Epithelial cell of esophagus (primary cell): Measurements from ENCODE around the gene MACF1.
"Not testable (repeated sequence)": the region's sequence is repeated elsewhere in the genome, so short reads cannot be mapped to it uniquely, and the experiment has no call there.

Experiments used
- DNase-seq: peaks from one replicate; pipeline ENCODE4 v3.0.0; 2010; ENCODE audit warnings: low read depth
- H3K4me3 ChIP-seq: 2 replicates; pipeline ENCODE4 v1.5.1; 2011; ENCODE audit warnings: mild to moderate bottlenecking, low read length, control low read depth
- CTCF ChIP-seq: IDR thresholded peaks from 2 replicates; pipeline ENCODE4 v1.5.1; 2011; ENCODE audit warnings: low read depth, mild to moderate bottlenecking, low read length, control low read depth, inconsistent platforms; ENCODE audit not compliant: insufficient read depth; ENCODE audit errors: missing control alignments

MACF1 gene

GRCh38 chr1:39519376-39519775 lies 314.9 kb downstream of the MACF1 start:
- DNase-seq, H3K4me3 ChIP-seq: not testable (repeated sequence)

GRCh38 chr1:39522221-39522620 lies 317.7 kb downstream of the MACF1 start:
- DNase-seq, H3K4me3 ChIP-seq: not testable (repeated sequence)

DNA sequence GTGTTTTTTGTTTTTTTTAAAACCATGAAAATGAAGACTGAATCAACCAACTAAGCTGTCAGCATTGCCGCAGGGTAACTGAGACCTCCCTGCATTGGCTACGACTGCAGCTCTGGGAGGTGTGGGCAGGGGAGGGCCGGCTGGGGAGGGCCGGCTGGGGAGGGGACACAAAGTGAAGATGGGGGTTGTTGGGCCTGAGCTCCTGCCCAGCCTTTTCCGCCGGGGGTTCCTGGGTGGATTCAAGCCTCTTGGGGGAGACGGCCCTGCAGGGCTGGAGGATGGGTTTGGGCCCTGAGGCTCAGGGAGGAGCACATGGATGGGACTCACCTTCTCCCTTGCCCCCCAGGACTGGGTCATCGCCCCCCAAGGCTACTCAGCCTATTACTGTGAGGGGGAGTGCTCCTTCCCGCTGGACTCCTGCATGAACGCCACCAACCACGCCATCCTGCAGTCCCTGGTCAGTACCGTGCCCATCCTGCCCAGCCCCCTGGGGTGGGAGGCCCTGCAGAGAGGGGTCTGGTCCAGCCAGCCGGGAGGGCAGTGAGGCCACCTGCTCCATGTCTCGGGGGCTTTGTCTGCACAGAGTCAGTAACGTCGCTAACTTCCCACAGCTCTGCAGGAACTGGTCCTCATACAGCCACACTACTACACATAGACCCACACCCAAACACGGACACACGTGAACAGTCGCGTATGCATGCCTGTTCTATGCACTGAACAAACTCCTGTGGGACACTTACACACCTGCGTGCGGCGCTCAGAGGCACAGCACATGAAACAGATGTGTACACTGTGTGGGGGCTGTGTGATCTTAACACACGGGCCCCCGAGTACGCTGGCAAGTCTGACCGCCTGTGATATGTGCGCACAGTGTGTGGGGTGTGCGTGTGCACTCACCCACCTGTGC lies 318.4 kb downstream of the MACF1 start:
- no peak for DNase-seq
- H3K4me3 ChIP-seq, result no peak overlapping the region
- no peak for TF ChIP-seq CTCF

GRCh38 chr1:39524171-39524570 lies 319.7 kb downstream of the MACF1 start:
- DNase-seq, result no peak
- no peak overlapping the region for H3K4me3 ChIP-seq
- TF ChIP-seq CTCF, result no peak

- no peak for TF ChIP-seq CTCF
- DNase-seq, result no peak
- H3K4me3 ChIP-seq, result no peak overlapping the region
Observed at GRCh38 chr1:39524591-39525365, 320.3 kb downstream of the MACF1 start.

DNA sequence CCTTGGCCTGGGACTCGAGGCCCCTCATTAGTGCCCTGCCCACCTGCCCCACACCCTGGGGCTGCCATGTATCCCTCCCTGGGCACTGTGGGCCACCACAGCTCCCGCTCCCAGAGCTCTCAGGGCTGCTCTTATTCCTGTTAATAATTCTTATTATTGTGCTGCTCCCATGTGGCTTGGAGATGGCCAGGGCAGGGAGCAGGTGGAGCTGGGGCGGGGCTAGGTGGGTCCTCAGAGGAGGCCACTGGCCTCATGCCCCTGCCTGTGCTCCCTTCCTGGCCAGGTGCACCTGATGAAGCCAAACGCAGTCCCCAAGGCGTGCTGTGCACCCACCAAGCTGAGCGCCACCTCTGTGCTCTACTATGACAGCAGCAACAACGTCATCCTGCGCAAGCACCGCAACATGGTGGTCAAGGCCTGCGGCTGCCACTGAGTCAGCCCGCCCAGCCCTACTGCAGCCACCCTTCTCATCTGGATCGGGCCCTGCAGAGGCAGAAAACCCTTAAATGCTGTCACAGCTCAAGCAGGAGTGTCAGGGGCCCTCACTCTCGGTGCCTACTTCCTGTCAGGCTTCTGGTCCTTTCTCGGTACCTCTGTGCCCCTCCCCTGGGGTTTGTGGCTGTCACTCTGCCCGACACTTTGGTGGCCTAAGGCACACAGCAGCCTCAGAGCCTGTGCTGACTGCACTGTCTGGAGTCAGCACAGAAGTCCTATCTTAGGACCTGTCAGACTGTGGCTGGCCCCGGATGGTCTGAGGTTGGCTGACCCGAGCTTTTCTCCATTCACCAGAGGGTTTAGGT lies 321.1 kb downstream of the MACF1 start:
- H3K4me3 ChIP-seq, result no peak overlapping the region
- DNase-seq, result no peak
- no peak for TF ChIP-seq CTCF

GRCh38 chr1:39526466-39527189 lies 322.1 kb downstream of the MACF1 start:
- no peak for DNase-seq
- no peak for TF ChIP-seq CTCF
- H3K4me3 ChIP-seq, result no peak overlapping the region

- DNase-seq, result not testable (repeated sequence)
Observed at GRCh38 chr1:39527190-39527579, 322.7 kb downstream of the MACF1 start.

More at GRCh38 chr1:39527190-39527579, 322.7 kb downstream of the MACF1 start:
- not testable (repeated sequence) for H3K4me3 ChIP-seq
